Astrocyte (in vitro differentiated cells and primary cell): ENCODE results near the gene GDF9. TPM values are rescaled to one million over a fixed set of nuclear protein-coding genes. Genes with fewer than 3 reads are reported as not detected.

Experiments used
- DNase-seq: peaks from one replicate; pipeline ENCODE4 v3.0.0-alpha.2; 2010; ENCODE audit warnings: low read depth
- FAIRE-seq: peaks from 2 replicates; lab custom pipeline; 2011; peaks lifted over from hg19 to GRCh38; lab: Jason Lieb, UNC
- H2AFZ ChIP-seq: 2 replicates; pipeline ENCODE4 v1.6.0; 2012; ENCODE audit warnings: low read depth, low read length, inconsistent platforms
- H3K27ac ChIP-seq: 2 replicates; pipeline ENCODE4 v1.5.1; 2011; ENCODE audit warnings: low read depth, low read length, inconsistent platforms
- H3K27me3 ChIP-seq: 2 replicates; pipeline ENCODE4 v1.6.0; 2011; ENCODE audit warnings: low read length, inconsistent platforms; ENCODE audit not compliant: insufficient read depth
- H3K36me3 ChIP-seq: 2 replicates; pipeline ENCODE4 v1.5.1; 2011; ENCODE audit warnings: low read length, inconsistent platforms; ENCODE audit not compliant: insufficient read depth
- H3K4me1 ChIP-seq: 2 replicates; pipeline ENCODE4 v1.5.1; 2011; ENCODE audit warnings: low read length, inconsistent platforms; ENCODE audit not compliant: insufficient read depth
- H3K4me2 ChIP-seq: 2 replicates; pipeline ENCODE4 v1.6.0; 2012; ENCODE audit warnings: low read length, inconsistent platforms
- H3K4me3 ChIP-seq: 2 replicates; pipeline ENCODE4 v1.5.1; 2011; ENCODE audit warnings: low read depth, mild to moderate bottlenecking, low read length, inconsistent platforms; ENCODE audit not compliant: insufficient read depth
- H3K79me2 ChIP-seq: 2 replicates; pipeline ENCODE4 v1.6.0; 2012; ENCODE audit warnings: mild to moderate bottlenecking, low read length, inconsistent platforms; ENCODE audit not compliant: insufficient read depth
- H3K9ac ChIP-seq: 2 replicates; pipeline ENCODE4 v1.6.0; 2012; ENCODE audit warnings: mild to moderate bottlenecking, low read length, inconsistent platforms
- H3K9me3 ChIP-seq: 2 replicates; pipeline ENCODE4 v1.5.1; 2012; ENCODE audit warnings: low read depth, mild to moderate bottlenecking, low read length, inconsistent platforms; ENCODE audit not compliant: insufficient read depth
- H4K20me1 ChIP-seq: 2 replicates; pipeline ENCODE4 v1.6.0; 2012; ENCODE audit warnings: low read length, inconsistent platforms; ENCODE audit not compliant: insufficient read depth
- H3K27ac Mint-ChIP-seq: one replicate; pipeline ENCODE4 v1.8.0; 2021; ENCODE audit warnings: mild to moderate bottlenecking, mixed read lengths; ENCODE audit not compliant: unreplicated experiment
- H3K27me3 Mint-ChIP-seq: one replicate; pipeline ENCODE4 v1.8.0; 2021; ENCODE audit warnings: low read depth, mixed read lengths; ENCODE audit not compliant: unreplicated experiment
- H3K36me3 Mint-ChIP-seq: one replicate; pipeline ENCODE4 v1.8.0; 2021; ENCODE audit warnings: low read depth, mixed read lengths; ENCODE audit not compliant: unreplicated experiment
- H3K4me1 Mint-ChIP-seq: one replicate; pipeline ENCODE4 v1.8.0; 2021; ENCODE audit warnings: low read depth, mixed read lengths; ENCODE audit not compliant: unreplicated experiment
- H3K4me3 Mint-ChIP-seq: one replicate; pipeline ENCODE4 v1.8.0; 2021; ENCODE audit warnings: mild to moderate bottlenecking, moderate library complexity, mixed read lengths; ENCODE audit not compliant: unreplicated experiment
- H3K9me3 Mint-ChIP-seq: one replicate; pipeline ENCODE4 v1.8.0; 2021; ENCODE audit warnings: mild to moderate bottlenecking, mixed read lengths; ENCODE audit not compliant: unreplicated experiment
- EZH2 ChIP-seq: IDR thresholded peaks from 2 replicates; pipeline ENCODE4 v1.6.1; 2012; ENCODE audit warnings: mild to moderate bottlenecking, low read length, inconsistent platforms; ENCODE audit not compliant: insufficient read depth
- total RNA-seq: library from RNA; stranded (reverse); gene quantifications from 2 replicates; pipeline ENCODE4 v1.2.1, GENCODE V29; 2021
- TF ChIP-seq, protein P1 (sequence below): IDR thresholded peaks from 2 replicates; pipeline ENCODE4 v1.5.1; 2011; ENCODE audit warnings: low read depth, mild to moderate bottlenecking, inconsistent platforms, low read length, moderate library complexity; ENCODE audit not compliant: insufficient read depth

The GDF9 gene
- total RNA-seq, 1 donor from 2014 or later: 0.34 TPM

GRCh38 chr5:132825033-132825833, 41.0 kb downstream of the GDF9 start:
- Histone ChIP-seq H2AFZ (peak overlapping the region; percentile 63), H3K27me3 (no peaks in the 10 kb centered on the region), H3K4me2 (peak overlapping the region; percentile 77), H3K79me2 (no peaks in the 10 kb centered on the region), H4K20me1 (peaks cover 14% of the 10 kb centered on the region), H3K9ac (peak overlapping the region; percentile 21), H3K4me1 (peaks cover 7% of the 10 kb centered on the region), H3K9me3 (no peaks in the 10 kb centered on the region), H3K4me3 (peak overlapping the region; percentile 22), H3K36me3 (no peaks in the 10 kb centered on the region), H3K27ac (no peak overlapping the region)
- Mint-ChIP-seq H3K27ac (no peak overlapping the region), H3K27me3 (peaks cover 31% of the 10 kb centered on the region), H3K9me3 (no peaks in the 10 kb centered on the region), H3K4me3 (no peak overlapping the region), H3K4me1 (peaks cover 5% of the 10 kb centered on the region), H3K36me3 (peaks cover 15% of the 10 kb centered on the region)
- DNase-seq: no peak
- no peak for FAIRE-seq
- no peak for TF ChIP-seq EZH2
- TF ChIP-seq, protein P1, sequence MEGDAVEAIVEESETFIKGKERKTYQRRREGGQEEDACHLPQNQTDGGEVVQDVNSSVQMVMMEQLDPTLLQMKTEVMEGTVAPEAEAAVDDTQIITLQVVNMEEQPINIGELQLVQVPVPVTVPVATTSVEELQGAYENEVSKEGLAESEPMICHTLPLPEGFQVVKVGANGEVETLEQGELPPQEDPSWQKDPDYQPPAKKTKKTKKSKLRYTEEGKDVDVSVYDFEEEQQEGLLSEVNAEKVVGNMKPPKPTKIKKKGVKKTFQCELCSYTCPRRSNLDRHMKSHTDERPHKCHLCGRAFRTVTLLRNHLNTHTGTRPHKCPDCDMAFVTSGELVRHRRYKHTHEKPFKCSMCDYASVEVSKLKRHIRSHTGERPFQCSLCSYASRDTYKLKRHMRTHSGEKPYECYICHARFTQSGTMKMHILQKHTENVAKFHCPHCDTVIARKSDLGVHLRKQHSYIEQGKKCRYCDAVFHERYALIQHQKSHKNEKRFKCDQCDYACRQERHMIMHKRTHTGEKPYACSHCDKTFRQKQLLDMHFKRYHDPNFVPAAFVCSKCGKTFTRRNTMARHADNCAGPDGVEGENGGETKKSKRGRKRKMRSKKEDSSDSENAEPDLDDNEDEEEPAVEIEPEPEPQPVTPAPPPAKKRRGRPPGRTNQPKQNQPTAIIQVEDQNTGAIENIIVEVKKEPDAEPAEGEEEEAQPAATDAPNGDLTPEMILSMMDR: no peak

- H3K27me3 Mint-ChIP-seq: peaks cover 32% of the 10 kb centered on the region
- H3K4me1 Mint-ChIP-seq: peaks cover 5% of the 10 kb centered on the region
- no peak overlapping the region for H3K4me3 ChIP-seq
- no peak overlapping the region for H2AFZ ChIP-seq
- no peaks in the 10 kb centered on the region for H3K36me3 ChIP-seq
- no peaks in the 10 kb centered on the region for H3K79me2 ChIP-seq
- TF ChIP-seq, protein P1: no peak
- TF ChIP-seq EZH2: no peak
- no peak overlapping the region for H3K27ac ChIP-seq
- DNase-seq (no peak), FAIRE-seq (no peak)
- no peak overlapping the region for H3K4me2 ChIP-seq
- H3K4me3 Mint-ChIP-seq: no peak overlapping the region
- H3K27ac Mint-ChIP-seq: no peak overlapping the region
- peaks cover 7% of the 10 kb centered on the region for H3K4me1 ChIP-seq
- H3K27me3 ChIP-seq: no peaks in the 10 kb centered on the region
- H3K36me3 Mint-ChIP-seq: peaks cover 15% of the 10 kb centered on the region
- no peaks in the 10 kb centered on the region for H3K9me3 ChIP-seq
- no peaks in the 10 kb centered on the region for H3K9me3 Mint-ChIP-seq
- peaks cover 14% of the 10 kb centered on the region for H4K20me1 ChIP-seq
- no peak overlapping the region for H3K9ac ChIP-seq
Observed at GRCh38 chr5:132824426-132824825, 41.8 kb downstream of the GDF9 start.
